ENCODE results near the gene PDPK1. TPM values are rescaled to one million over a fixed set of nuclear protein-coding genes. Genes with fewer than 3 reads are reported as not detected.
"Not testable (repeated sequence)": the region's sequence is repeated elsewhere in the genome, so short reads cannot be mapped to it uniquely, and the experiment has no call there.

PDPK1 gene
- total and polyA plus RNA-seq, 3 experiments from 2014 or later, result 46.2 to 58.5 (median 56.8) TPM

GRCh38 chr16:2597560-2597902, 59.7 kb downstream of the PDPK1 start:
- H3K9me3 Mint-ChIP-seq, result no peaks in the 10 kb centered on the region
- Histone ChIP-seq H3K27ac (ENCODE audit: low read depth, low read length) (no peak overlapping the region), H3K4me1 (ENCODE audit: insufficient read depth, low read length) (no peaks in the 10 kb centered on the region), H3K36me3 (ENCODE audit: insufficient read depth, low read length) (no peaks in the 10 kb centered on the region), H3K4me3 (ENCODE audit: low read length) (no peak overlapping the region), H3K27me3 (ENCODE audit: insufficient read depth, low read length, poor library complexity, severe bottlenecking) (no peaks in the 10 kb centered on the region), H3K9me3 (ENCODE audit: low read length) (no peaks in the 10 kb centered on the region)
- ChIA-PET CTCF (no interaction called here), POLR2A (no interaction called here)
- no peak overlapping the region for H3K4me3 Mint-ChIP-seq
- peaks cover 9 to 13% (median 12%) of the 10 kb centered on the region in 3 donors for H3K4me1 Mint-ChIP-seq
- no peak overlapping the region for H3K27ac Mint-ChIP-seq
- no peaks in the 10 kb centered on the region for H3K27me3 Mint-ChIP-seq
- DNase-seq, result no peak
- H3K36me3 Mint-ChIP-seq, result peaks cover 0 to 57% (median 1%) of the 10 kb centered on the region in 3 donors

- Histone ChIP-seq H3K9me3 (ENCODE audit: low read length) (no peaks in the 10 kb centered on the region), H3K36me3 (ENCODE audit: insufficient read depth, low read length) (no peaks in the 10 kb centered on the region), H3K4me3 (ENCODE audit: low read length) (no peak overlapping the region), H3K4me1 (ENCODE audit: insufficient read depth, low read length) (no peaks in the 10 kb centered on the region), H3K27me3 (ENCODE audit: insufficient read depth, low read length, poor library complexity, severe bottlenecking) (no peaks in the 10 kb centered on the region), H3K27ac (ENCODE audit: low read depth, low read length) (no peak overlapping the region)
- ChIA-PET CTCF (no interaction called here), POLR2A (no interaction called here)
- H3K9me3 Mint-ChIP-seq, result no peaks in the 10 kb centered on the region
- H3K4me3 Mint-ChIP-seq, result peak overlapping the region in 1 of 7 donors; percentile 27
- no peak overlapping the region for H3K27ac Mint-ChIP-seq
- H3K4me1 Mint-ChIP-seq, result peaks cover 11 to 13% (median 12%) of the 10 kb centered on the region in 3 donors
- peaks cover 0 to 54% (median 1%) of the 10 kb centered on the region in 3 donors for H3K36me3 Mint-ChIP-seq
- H3K27me3 Mint-ChIP-seq, result no peaks in the 10 kb centered on the region
- no peak for DNase-seq
These were observed 60.4 kb downstream of the PDPK1 start for GRCh38 chr16:2598133-2598641.

- Histone ChIP-seq H3K9me3 (ENCODE audit: low read length) (no peaks in the 10 kb centered on the region), H3K27me3 (ENCODE audit: insufficient read depth, low read length, poor library complexity, severe bottlenecking) (no peaks in the 10 kb centered on the region), H3K36me3 (ENCODE audit: insufficient read depth, low read length) (no peaks in the 10 kb centered on the region), H3K4me1 (ENCODE audit: insufficient read depth, low read length) (no peaks in the 10 kb centered on the region), H3K27ac (ENCODE audit: low read depth, low read length) (no peak overlapping the region), H3K4me3 (ENCODE audit: low read length) (no peak overlapping the region)
- peaks cover 10 to 12% (median 11%) of the 10 kb centered on the region in 3 donors for H3K4me1 Mint-ChIP-seq
- H3K9me3 Mint-ChIP-seq, result no peaks in the 10 kb centered on the region
- no peak overlapping the region for H3K27ac Mint-ChIP-seq
- no peaks in the 10 kb centered on the region for H3K27me3 Mint-ChIP-seq
- H3K4me3 Mint-ChIP-seq, result no peak overlapping the region
- DNase-seq, result no peak
- peaks cover 0 to 55% (median 1%) of the 10 kb centered on the region in 3 donors for H3K36me3 Mint-ChIP-seq
- CTCF ChIA-PET, result no interaction called here
- POLR2A ChIA-PET, result no interaction called here
These were observed 60.9 kb downstream of the PDPK1 start for GRCh38 chr16:2598723-2599122.

- H3K27ac Mint-ChIP-seq; POLR2A ChIA-PET; H3K27ac ChIP-seq (ENCODE audit: low read depth, low read length); H3K4me1 ChIP-seq (ENCODE audit: insufficient read depth, low read length); H3K36me3 ChIP-seq (ENCODE audit: insufficient read depth, low read length); H3K4me3 ChIP-seq (ENCODE audit: low read length); H3K9me3 Mint-ChIP-seq; H3K27me3 ChIP-seq (ENCODE audit: insufficient read depth, low read length, poor library complexity, severe bottlenecking); DNase-seq; H3K9me3 ChIP-seq (ENCODE audit: low read length); H3K27me3 Mint-ChIP-seq; CTCF ChIA-PET; H3K4me3 Mint-ChIP-seq: not testable (repeated sequence)
- H3K36me3 Mint-ChIP-seq, result peaks cover 0 to 53% (median 1%) of the 10 kb centered on the region in 3 donors
- H3K4me1 Mint-ChIP-seq, result peaks cover 12 to 14% (median 13%) of the 10 kb centered on the region in 3 donors
These were observed 61.3 kb downstream of the PDPK1 start for GRCh38 chr16:2599165-2599564.

GRCh38 chr16:2599785-2600184, 62.0 kb downstream of the PDPK1 start:
- Mint-ChIP-seq H3K27ac (peak overlapping the region in 1 of 8 donors; percentile 21), H3K36me3 (peaks cover 0 to 50% (median 1%) of the 10 kb centered on the region in 3 donors), H3K4me1 (peaks cover 12 to 16% (median 15%) of the 10 kb centered on the region in 3 donors)
- H3K4me3 Mint-ChIP-seq; H3K4me3 ChIP-seq (ENCODE audit: low read length); H3K27me3 Mint-ChIP-seq; H3K27ac ChIP-seq (ENCODE audit: low read depth, low read length); H3K9me3 Mint-ChIP-seq; H3K36me3 ChIP-seq (ENCODE audit: insufficient read depth, low read length); POLR2A ChIA-PET; CTCF ChIA-PET; H3K9me3 ChIP-seq (ENCODE audit: low read length); H3K4me1 ChIP-seq (ENCODE audit: insufficient read depth, low read length); H3K27me3 ChIP-seq (ENCODE audit: insufficient read depth, low read length, poor library complexity, severe bottlenecking); DNase-seq: not testable (repeated sequence)

- not testable (repeated sequence) for DNase-seq; H3K27ac ChIP-seq (ENCODE audit: low read depth, low read length); H3K9me3 ChIP-seq (ENCODE audit: low read length); H3K4me1 ChIP-seq (ENCODE audit: insufficient read depth, low read length); H3K36me3 ChIP-seq (ENCODE audit: insufficient read depth, low read length); H3K4me3 ChIP-seq (ENCODE audit: low read length); H3K27me3 ChIP-seq (ENCODE audit: insufficient read depth, low read length, poor library complexity, severe bottlenecking); H3K9me3 Mint-ChIP-seq; H3K27me3 Mint-ChIP-seq
- Mint-ChIP-seq H3K4me3 (peak overlapping the region in 1 of 7 donors; percentile 19), H3K27ac (peak overlapping the region in 1 of 8 donors; percentile 19), H3K4me1 (peaks cover 14 to 22% (median 21%) of the 10 kb centered on the region in 3 donors), H3K36me3 (peaks cover 0 to 36% (median 0%) of the 10 kb centered on the region in 3 donors)
- POLR2A ChIA-PET, result interaction anchor here (0.6 kb wide), 1 partner anchor 100 kb away, joined by 3 read pairs; no protein-coding TSS in a partner anchor
- CTCF ChIA-PET, result interaction anchor here (1.2 kb wide), 1 partner anchor 12 kb away, joined by 4 read pairs; no protein-coding TSS in a partner anchor
These were observed 63.6 kb downstream of the PDPK1 start for GRCh38 chr16:2601301-2602025.

GRCh38 chr16:2602175-2602574, 64.4 kb downstream of the PDPK1 start:
- H3K27me3 Mint-ChIP-seq; H3K4me1 ChIP-seq (ENCODE audit: insufficient read depth, low read length); DNase-seq; H3K4me3 ChIP-seq (ENCODE audit: low read length); H3K9me3 Mint-ChIP-seq; POLR2A ChIA-PET; H3K9me3 ChIP-seq (ENCODE audit: low read length); H3K27ac Mint-ChIP-seq; H3K36me3 ChIP-seq (ENCODE audit: insufficient read depth, low read length); H3K27ac ChIP-seq (ENCODE audit: low read depth, low read length); H3K27me3 ChIP-seq (ENCODE audit: insufficient read depth, low read length, poor library complexity, severe bottlenecking): not testable (repeated sequence)
- Mint-ChIP-seq H3K4me1 (peaks cover 14 to 22% (median 21%) of the 10 kb centered on the region in 3 donors), H3K36me3 (peaks cover 0 to 29% (median 0%) of the 10 kb centered on the region in 3 donors), H3K4me3 (peak overlapping the region in 5 of 7 donors; percentile 19 to 98 (median 41))
- CTCF ChIA-PET, result interaction anchor here (1.2 kb wide), 1 partner anchor 12 kb away, joined by 4 read pairs; no protein-coding TSS in a partner anchor

GRCh38 chr16:2603165-2604015, 65.6 kb downstream of the PDPK1 start:
- Mint-ChIP-seq H3K27ac (peak overlapping the region; percentile 33 to 96 (median 92)), H3K4me1 (peaks cover 16 to 28% (median 26%) of the 10 kb centered on the region in 3 donors), H3K27me3 (no peaks in the 10 kb centered on the region), H3K9me3 (no peaks in the 10 kb centered on the region), H3K4me3 (peak overlapping the region; percentile 94 to 98 (median 96)), H3K36me3 (peaks cover 0 to 17% (median 0%) of the 10 kb centered on the region in 3 donors)
- ChIA-PET CTCF (interaction anchor here (1.0 to 1.2 kb wide), 2 partner anchors 11 to 129 kb away, joined by 3 to 4 read pairs; no protein-coding TSS in a partner anchor), POLR2A (no interaction called here)
- H3K27ac ChIP-seq (ENCODE audit: low read depth, low read length), result peak overlapping the region; percentile 63
- peak overlapping the region; percentile 78 for H3K4me3 ChIP-seq (ENCODE audit: low read length)
- no peaks in the 10 kb centered on the region for H3K4me1 ChIP-seq (ENCODE audit: insufficient read depth, low read length)
- DNase-seq, result peak; percentile 51 to 67 (median 57)
- no peaks in the 10 kb centered on the region for H3K36me3 ChIP-seq (ENCODE audit: insufficient read depth, low read length)
- H3K9me3 ChIP-seq (ENCODE audit: low read length), result no peaks in the 10 kb centered on the region
- H3K27me3 ChIP-seq (ENCODE audit: insufficient read depth, low read length, poor library complexity, severe bottlenecking), result no peaks in the 10 kb centered on the region
